A673 (cell line): ENCODE data around the gene GMEB2. TPM values are rescaled to one million over a fixed set of nuclear protein-coding genes. Genes with fewer than 3 reads are reported as not detected.
"Not testable (repeated sequence)": the region's sequence is repeated elsewhere in the genome, so short reads cannot be mapped to it uniquely, and the experiment has no call there.

Source experiments
- BruUV-seq: library from RNA; stranded (reverse); fragments of 400-500 nt; replicated peaks from 2 replicates; lab custom pipeline; 2021; lab: Mats Ljungman, UMichigan
- CTCF ChIA-PET: fragments of 300-600 bp; sonication (Branson Sonifier 250); formaldehyde crosslinking; loops from one replicate; lab custom pipeline; 2022; ENCODE audit warnings: antibody characterized with exemption; lab: Charles Lee
- POLR2A ChIA-PET: fragments of 300-600 bp; sonication (Branson Sonifier 250); formaldehyde crosslinking; loops from one replicate; lab custom pipeline; 2022; ENCODE audit warnings: antibody characterized with exemption; ENCODE audit not compliant: low non-redundant PET; lab: Charles Lee
- DNase-seq: peaks from one replicate; pipeline ENCODE4 v3.0.0-alpha.2; 2015; ENCODE audit warnings: low spot score
- H3K27ac ChIP-seq: fragments of 200-600 bp; sonication (generic); 2 replicates; pipeline ENCODE4 v1.5.1; 2016; ENCODE audit warnings: mixed run types, low read depth, mild to moderate bottlenecking, mixed read lengths, antibody characterized with exemption, low read length; ENCODE audit not compliant: poor library complexity, severe bottlenecking
- H3K27me3 ChIP-seq: fragments of 200-600 bp; sonication (generic); replicated peaks from 2 replicates; pipeline ENCODE4 v1.6.1; 2017; ENCODE audit warnings: mixed run types, low read depth, mild to moderate bottlenecking, mixed read lengths, antibody characterized with exemption, low read length; ENCODE audit not compliant: insufficient read depth, poor library complexity
- H3K36me3 ChIP-seq: fragments of 200-600 bp; sonication (generic); 2 replicates; pipeline ENCODE4 v1.6.1; 2016; ENCODE audit warnings: mixed run types, mild to moderate bottlenecking, mixed read lengths, antibody characterized with exemption, low read length; ENCODE audit not compliant: insufficient read depth, poor library complexity, severe bottlenecking
- H3K4me1 ChIP-seq: fragments of 200-600 bp; sonication (generic); 2 replicates; pipeline ENCODE4 v1.6.1; 2017; ENCODE audit warnings: mixed run types, mild to moderate bottlenecking, mixed read lengths, antibody characterized with exemption, low read length; ENCODE audit not compliant: insufficient read depth, poor library complexity, severe bottlenecking
- H3K4me3 ChIP-seq: fragments of 200-600 bp; sonication (generic); 2 replicates; pipeline ENCODE4 v1.5.1; 2016; ENCODE audit warnings: low read depth, mixed run types, mild to moderate bottlenecking, mixed read lengths, low read length; ENCODE audit not compliant: poor library complexity, severe bottlenecking
- H3K9me3 ChIP-seq: fragments of 200-600 bp; sonication (generic); 2 replicates; pipeline ENCODE4 v1.6.1; 2016; ENCODE audit warnings: mixed run types, low read depth, mild to moderate bottlenecking, mixed read lengths, antibody characterized with exemption, low read length; ENCODE audit not compliant: poor library complexity, severe bottlenecking
- EZH2 ChIP-seq: fragments of 200-600 bp; sonication (generic); IDR thresholded peaks from 2 replicates; pipeline ENCODE4 v1.6.1; 2017; ENCODE audit warnings: borderline replicate concordance, low read depth, mild to moderate bottlenecking, mixed read lengths, antibody characterized with exemption, low read length; ENCODE audit not compliant: poor library complexity, severe bottlenecking
- intact Hi-C: fragments of 100-400 bp; cut with micrococcal nuclease; formaldehyde crosslinking; loops from one replicate; pipeline ENCODE4 v1.10.0; 2022; ENCODE audit not compliant: unreplicated experiment
- total RNA-seq: library from RNA; stranded (reverse); gene quantifications from 2 replicates; pipeline ENCODE4 v1.2.3, GENCODE V29; 2021
- TF ChIP-seq, protein P1 (sequence below): fragments of 300-800, 200-600 bp; sonication (generic); conservative IDR thresholded peaks from 2 replicates; pipeline ENCODE4 v1.5.1; 2017; ENCODE audit warnings: low read depth, mild to moderate bottlenecking, antibody characterized with exemption, low read length, moderate library complexity, mixed read lengths

Gene GMEB2
- total RNA-seq, 1 experiment from 2014 or later = 12.8 TPM

DNA sequence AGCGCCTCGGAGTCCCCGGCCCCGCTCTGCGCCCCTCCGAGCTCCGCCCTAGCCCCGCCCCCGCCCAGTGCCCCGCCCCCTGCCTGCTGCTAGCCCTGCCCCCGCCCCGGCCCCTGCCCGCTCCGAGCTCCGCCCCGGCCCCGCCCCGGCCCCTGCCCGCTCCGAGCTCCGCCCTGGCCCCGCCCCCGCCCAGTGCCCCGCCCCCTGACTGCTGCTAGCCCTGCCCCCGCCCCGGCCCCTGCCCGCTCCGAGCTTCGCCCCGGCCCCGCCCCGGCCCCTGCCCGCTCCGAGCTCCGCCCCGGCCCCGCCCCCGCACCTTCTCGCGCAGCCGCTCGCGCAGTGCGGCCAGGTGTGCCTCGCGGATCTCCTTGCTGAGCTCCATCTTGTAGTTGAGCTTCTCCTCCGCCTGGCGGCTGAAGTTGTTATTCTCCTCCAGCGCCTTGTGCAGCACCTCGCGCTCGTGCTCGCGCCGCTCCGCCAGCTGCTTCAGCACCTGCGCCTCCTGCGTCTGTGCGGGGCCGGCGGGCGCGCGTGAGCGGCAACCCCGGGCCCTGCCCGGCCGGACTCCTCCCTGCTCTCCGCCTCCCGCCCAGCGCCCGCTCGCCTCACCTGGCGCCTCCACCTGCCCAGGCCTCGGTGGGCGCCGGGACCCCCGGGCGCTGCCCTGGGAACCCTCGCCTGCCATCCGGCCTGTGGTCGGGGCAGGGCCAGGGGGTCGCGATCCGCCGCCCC is 15.1 kb upstream of the GMEB2 start:
- Histone ChIP-seq H3K9me3 (no peaks in the 10 kb centered on the region), H3K4me1 (peaks cover 9% of the 10 kb centered on the region), H3K4me3 (peak overlapping the region; percentile 38), H3K27me3 (no peaks in the 10 kb centered on the region), H3K27ac (no peak overlapping the region), H3K36me3 (peaks cover 3% of the 10 kb centered on the region)
- ChIA-PET POLR2A (interaction anchor here (0.7 kb wide), 1 partner anchor 1255 kb away, joined by 3 read pairs; the partner anchor contains the start of gene RPS21), CTCF (interaction anchor here (0.6 to 1.0 kb wide), 3 partner anchors 17 to 238 kb away, joined by 3 to 7 read pairs (median 4); no protein-coding TSS in a partner anchor)
- intact Hi-C loops = no loop called here
- TF ChIP-seq EZH2 = no peak
- TF ChIP-seq, protein P1, sequence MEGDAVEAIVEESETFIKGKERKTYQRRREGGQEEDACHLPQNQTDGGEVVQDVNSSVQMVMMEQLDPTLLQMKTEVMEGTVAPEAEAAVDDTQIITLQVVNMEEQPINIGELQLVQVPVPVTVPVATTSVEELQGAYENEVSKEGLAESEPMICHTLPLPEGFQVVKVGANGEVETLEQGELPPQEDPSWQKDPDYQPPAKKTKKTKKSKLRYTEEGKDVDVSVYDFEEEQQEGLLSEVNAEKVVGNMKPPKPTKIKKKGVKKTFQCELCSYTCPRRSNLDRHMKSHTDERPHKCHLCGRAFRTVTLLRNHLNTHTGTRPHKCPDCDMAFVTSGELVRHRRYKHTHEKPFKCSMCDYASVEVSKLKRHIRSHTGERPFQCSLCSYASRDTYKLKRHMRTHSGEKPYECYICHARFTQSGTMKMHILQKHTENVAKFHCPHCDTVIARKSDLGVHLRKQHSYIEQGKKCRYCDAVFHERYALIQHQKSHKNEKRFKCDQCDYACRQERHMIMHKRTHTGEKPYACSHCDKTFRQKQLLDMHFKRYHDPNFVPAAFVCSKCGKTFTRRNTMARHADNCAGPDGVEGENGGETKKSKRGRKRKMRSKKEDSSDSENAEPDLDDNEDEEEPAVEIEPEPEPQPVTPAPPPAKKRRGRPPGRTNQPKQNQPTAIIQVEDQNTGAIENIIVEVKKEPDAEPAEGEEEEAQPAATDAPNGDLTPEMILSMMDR = peak; percentile 30
- BruUV-seq = no TSS peak
- peak; percentile 83 for DNase-seq

DNA sequence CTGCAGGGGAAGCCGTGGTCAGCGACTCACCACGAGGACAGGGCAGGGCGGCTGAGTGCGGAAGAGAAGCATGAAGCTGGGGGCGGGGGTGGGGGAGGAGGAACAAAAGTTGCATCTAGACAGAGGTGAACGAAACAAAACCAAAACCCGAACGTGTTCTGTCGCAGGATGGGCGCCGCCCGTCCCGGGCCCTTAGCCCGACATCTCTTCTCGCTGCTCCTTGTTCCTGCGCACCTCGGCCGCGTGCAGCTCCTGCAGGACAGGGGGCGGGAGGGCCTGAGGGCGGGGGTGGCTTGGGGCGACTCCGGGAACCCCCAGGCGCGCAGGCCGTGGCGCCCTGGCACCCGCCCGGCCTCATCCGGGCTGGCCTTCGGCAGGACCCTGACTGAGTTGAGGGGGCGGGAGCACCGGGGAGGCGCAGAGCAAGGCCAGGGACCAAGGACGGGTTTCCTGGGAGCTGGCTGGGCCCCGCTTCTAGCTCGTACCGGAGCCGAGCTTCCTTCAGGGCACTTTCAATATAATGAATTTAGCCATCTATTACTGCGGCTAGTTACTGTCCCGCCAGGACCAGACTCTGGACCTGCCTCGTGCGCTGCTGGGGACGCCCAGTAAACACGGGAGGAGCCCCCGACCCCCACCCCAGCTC is 14.4 kb upstream of the GMEB2 start:
- Histone ChIP-seq H3K36me3 (peaks cover 3% of the 10 kb centered on the region), H3K27ac (no peak overlapping the region), H3K4me1 (peaks cover 9% of the 10 kb centered on the region), H3K4me3 (no peak overlapping the region), H3K27me3 (no peaks in the 10 kb centered on the region), H3K9me3 (no peaks in the 10 kb centered on the region)
- no peak for DNase-seq
- ChIA-PET CTCF (interaction anchor here (0.6 to 1.0 kb wide), 2 partner anchors 17 to 239 kb away, joined by 4 to 7 read pairs; no protein-coding TSS in a partner anchor), POLR2A (interaction anchor here (0.7 kb wide), 1 partner anchor 1254 kb away, joined by 3 read pairs; the partner anchor contains the start of gene RPS21)
- no peak for TF ChIP-seq EZH2
- TF ChIP-seq, protein P1 = no peak
- intact Hi-C loops = no loop called here
- BruUV-seq = no TSS peak

DNA sequence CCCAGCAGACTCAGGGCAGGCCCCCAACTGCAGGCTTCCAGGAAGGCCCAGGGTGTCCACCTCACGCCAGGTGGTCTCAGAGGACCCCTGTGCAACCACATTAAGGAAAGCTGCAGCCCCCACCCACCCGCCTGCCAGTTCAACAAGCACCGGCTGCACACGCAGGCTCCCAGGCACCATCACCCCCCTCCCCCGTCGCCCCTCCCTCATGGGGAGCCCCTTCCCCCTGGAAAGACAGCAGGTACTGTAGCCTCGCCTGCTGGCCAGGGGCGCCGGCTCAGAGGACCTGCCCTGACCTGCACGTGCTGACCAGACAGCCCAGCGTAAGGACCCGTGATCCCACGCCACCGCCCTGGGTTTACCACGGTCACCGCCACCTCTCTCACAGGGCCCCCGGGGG is 13.8 kb upstream of the GMEB2 start:
- DNase-seq = not testable (repeated sequence)

More for the DNA sequence above, 13.8 kb upstream of the GMEB2 start:
- H3K36me3 ChIP-seq, H3K27ac ChIP-seq, H3K4me3 ChIP-seq, H3K27me3 ChIP-seq, POLR2A ChIA-PET, H3K4me1 ChIP-seq, H3K9me3 ChIP-seq, CTCF ChIA-PET, BruUV-seq, intact Hi-C loops: not testable (repeated sequence)
